GM23338 (cell line): ENCODE measurements around the gene SLC25A26. TPM values are rescaled to one million over a fixed set of nuclear protein-coding genes. Genes with fewer than 3 reads are reported as not detected.
A peak's percentile ranks its signal among the peaks of the same experiment; 100 is the strongest.

Experiments used
- ATAC-seq: fragments of 200-7000 bp; cut with Tn5 transposase; 3 replicates; pipeline ENCODE4 v1.9.1; 2020
- DNase-seq: peaks from one replicate; pipeline ENCODE4 v3.0.0-alpha.2; 2015; ENCODE audit warnings: low spot score
- H2AFZ ChIP-seq: fragments of 200-600 bp; sonication (generic); 2 replicates; pipeline ENCODE4 v1.8.0; 2016; ENCODE audit warnings: antibody characterized with exemption, mild to moderate bottlenecking, moderate library complexity
- H3F3A ChIP-seq: fragments of 200-600 bp; sonication (generic); replicated peaks from 2 replicates; pipeline ENCODE4 v1.8.0; 2017; ENCODE audit warnings: antibody characterized with exemption, mixed run types, low read depth
- H3K27ac ChIP-seq: fragments of 200-600 bp; sonication (generic); 2 replicates; pipeline ENCODE4 v1.6.1; 2016; ENCODE audit warnings: low read depth
- H3K27me3 ChIP-seq: fragments of 200-600 bp; sonication (generic); 2 replicates; pipeline ENCODE4 v1.8.0; 2016; ENCODE audit warnings: mild to moderate bottlenecking, mixed run types, moderate library complexity; ENCODE audit not compliant: insufficient read depth
- H3K36me3 ChIP-seq: fragments of 200-600 bp; sonication (generic); 2 replicates; pipeline ENCODE4 v1.8.0; 2016; ENCODE audit warnings: mild to moderate bottlenecking; ENCODE audit not compliant: insufficient read depth
- H3K4me1 ChIP-seq: fragments of 200-600 bp; sonication (generic); 2 replicates; pipeline ENCODE4 v1.8.0; 2016; ENCODE audit warnings: mild to moderate bottlenecking, moderate library complexity; ENCODE audit not compliant: insufficient read depth
- H3K4me2 ChIP-seq: fragments of 200-600 bp; sonication (generic); 2 replicates; pipeline ENCODE4 v1.7.1; 2017; ENCODE audit warnings: mixed run types
- H3K4me3 ChIP-seq: fragments of 200-600 bp; sonication (generic); 2 replicates; pipeline ENCODE4 v1.6.1; 2016; ENCODE audit warnings: mixed run types
- H3K79me2 ChIP-seq: fragments of 200-600 bp; sonication (generic); replicated peaks from 2 replicates; pipeline ENCODE4 v1.8.0; 2017; ENCODE audit warnings: mild to moderate bottlenecking; ENCODE audit not compliant: insufficient read depth
- H3K9me2 ChIP-seq: fragments of 200-600 bp; sonication (generic); 2 replicates; pipeline ENCODE4 v1.8.0; 2017; ENCODE audit not compliant: insufficient read depth
- H4K20me1 ChIP-seq: fragments of 200-600 bp; sonication (generic); replicated peaks from 2 replicates; pipeline ENCODE4 v1.8.0; 2017; ENCODE audit warnings: mild to moderate bottlenecking; ENCODE audit not compliant: insufficient read depth
- H3K27ac Mint-ChIP-seq: 2 replicates; pipeline ENCODE4 v1.8.0; 2020; ENCODE audit warnings: inconsistent platforms, mild to moderate bottlenecking, moderate library complexity, mixed read lengths
- H3K27me3 Mint-ChIP-seq: 3 replicates; pipeline ENCODE4 v1.8.0; 2022; ENCODE audit warnings: low read depth, mild to moderate bottlenecking, moderate library complexity, mixed read lengths, inconsistent platforms; ENCODE audit not compliant: insufficient read depth, poor library complexity
- H3K36me3 Mint-ChIP-seq: 3 replicates; pipeline ENCODE4 v1.8.0; 2021; ENCODE audit warnings: low read depth, mild to moderate bottlenecking, inconsistent platforms, moderate library complexity, mixed read lengths
- H3K4me1 Mint-ChIP-seq: 3 replicates; pipeline ENCODE4 v1.8.0; 2020; ENCODE audit warnings: mild to moderate bottlenecking, inconsistent platforms, mixed read lengths
- H3K4me3 Mint-ChIP-seq: 3 replicates; pipeline ENCODE4 v1.8.0; 2021; ENCODE audit warnings: moderate library complexity, mild to moderate bottlenecking, inconsistent platforms, mixed read lengths
- H3K9me3 Mint-ChIP-seq: 3 replicates; pipeline ENCODE4 v1.8.0; 2020; ENCODE audit warnings: moderate library complexity, mild to moderate bottlenecking, inconsistent platforms, mixed read lengths
- CREB1 ChIP-seq: fragments of 250-450 bp; sonication (Bioruptor Pico); IDR thresholded peaks from 2 replicates; pipeline ENCODE4 v1.5.0; 2020; ENCODE audit warnings: low read depth, mild to moderate bottlenecking, moderate library complexity
- EZH2 ChIP-seq: fragments of 200-600 bp; sonication (generic); IDR thresholded peaks from one replicate; pipeline ENCODE4 v1.8.0; 2017; ENCODE audit warnings: antibody characterized with exemption, mild to moderate bottlenecking, low read depth; ENCODE audit not compliant: unreplicated experiment
- EZH2phosphoT487 ChIP-seq: fragments of 200-600 bp; sonication (generic); IDR thresholded peaks from one replicate; pipeline ENCODE4 v1.8.1; 2018; ENCODE audit warnings: antibody characterized with exemption; ENCODE audit not compliant: unreplicated experiment
- JUNB ChIP-seq: IDR thresholded peaks from one replicate; pipeline ENCODE4 v1.6.1; 2016; ENCODE audit warnings: antibody characterized with exemption; ENCODE audit not compliant: unreplicated experiment
- NANOG ChIP-seq: IDR thresholded peaks from 2 replicates; pipeline ENCODE4 v1.6.1; 2016; ENCODE audit warnings: antibody characterized with exemption, borderline replicate concordance
- POLR2AphosphoS5 ChIP-seq: IDR thresholded peaks from 2 replicates; pipeline ENCODE4 v1.6.1; 2016; ENCODE audit warnings: antibody characterized with exemption, low read depth
- STAT1 ChIP-seq: IDR thresholded peaks from one replicate; pipeline ENCODE4 v1.6.1; 2016; ENCODE audit warnings: antibody characterized with exemption; ENCODE audit not compliant: unreplicated experiment
- ZNF114 ChIP-seq: fragments of 250-450 bp; sonication (Bioruptor Pico); IDR thresholded peaks from 2 replicates; pipeline ENCODE4 v1.5.0; 2020; ENCODE audit warnings: mild to moderate bottlenecking, moderate library complexity
- ZNF331 ChIP-seq: fragments of 250-450 bp; sonication (Bioruptor Pico); IDR thresholded peaks from 2 replicates; pipeline ENCODE4 v1.5.0; 2020; ENCODE audit warnings: low read depth, mild to moderate bottlenecking, moderate library complexity
- polyA plus RNA-seq: library from polyadenylated mRNA; unstranded; fragments of >200 nt; fragmentation: Nextera tagmentation; extraction: Ambion mirVana; gene quantifications from 2 replicates; pipeline ENCODE4 v1.2.1, GENCODE V29; 2016
- total RNA-seq: library from RNA; depleted of rRNA; stranded (reverse); fragments of >200 nt; shearing (Covaris generic); gene quantifications from 2 replicates; pipeline ENCODE4 v1.2.3, GENCODE V29; 2014
- TF ChIP-seq, protein P1 (sequence below), 2 experiments: fragments of 200-600 bp in 1 of 2; sonication (generic) in 1 of 2; conservative IDR thresholded peaks; 2 replicates each; pipeline versions ENCODE4 v1.5.1 to v1.6.1; 2016 to 2017; ENCODE audit warnings: antibody characterized with exemption in 2 of 2, low read depth in 2 of 2, mild to moderate bottlenecking in 2 of 2, moderate library complexity in 1 of 2
- TF ChIP-seq, protein P2 (sequence below): IDR thresholded peaks from one replicate; pipeline ENCODE4 v1.6.1; 2018; ENCODE audit warnings: antibody characterized with exemption; ENCODE audit not compliant: unreplicated experiment
- TF ChIP-seq, protein P3 (sequence below): IDR thresholded peaks from 2 replicates; pipeline ENCODE4 v1.6.1; 2016; ENCODE audit warnings: antibody characterized with exemption
- TF ChIP-seq, protein P4 (sequence below): fragments of 250-450 bp; sonication (Bioruptor Pico); IDR thresholded peaks from 2 replicates; pipeline ENCODE4 v1.5.0; 2020; ENCODE audit warnings: mild to moderate bottlenecking, moderate library complexity

SLC25A26 gene
- total and polyA plus RNA-seq, 2 experiments from 2014 or later, result 24.8 to 40.2 TPM

DNA sequence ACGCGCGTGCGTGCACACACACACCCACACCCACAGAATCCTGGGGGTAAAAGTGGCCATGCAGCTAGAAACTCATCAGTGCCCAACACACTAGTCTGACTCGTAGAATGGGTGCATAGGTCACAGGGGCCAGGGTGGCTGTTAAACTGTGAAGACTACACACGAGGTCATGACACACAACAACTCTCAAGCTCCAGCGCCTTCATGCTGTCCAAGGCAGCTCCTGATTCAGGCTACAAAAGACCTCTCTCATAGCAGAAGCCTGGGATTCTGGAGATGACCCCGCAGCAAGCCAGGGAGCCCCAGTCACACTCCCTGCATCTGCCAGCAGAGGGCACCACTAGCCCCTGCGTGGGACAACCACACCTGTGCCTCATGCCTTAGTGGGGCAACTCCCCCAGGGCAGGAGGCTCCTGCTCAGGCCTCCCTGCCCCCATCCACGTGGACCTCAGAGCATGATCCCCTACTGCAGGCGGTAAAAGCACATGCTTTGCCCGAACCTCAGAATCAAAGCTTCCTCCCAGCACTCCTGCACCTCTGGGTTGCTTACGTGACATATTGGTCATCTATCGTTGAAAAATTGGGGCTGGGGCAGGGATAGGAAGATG is 186.9 kb downstream of the SLC25A26 start:
- DNase-seq, result peak; percentile 79
- H4K20me1 ChIP-seq, result peaks cover 13% of the 10 kb centered on the region; the same call in 1 of the 2 replicates
- Mint-ChIP-seq H3K9me3 (no peaks in the 10 kb centered on the region; the same call in 2 of the 3 replicates), H3K27ac (peak overlapping the region; percentile 87), H3K4me3 (no peak overlapping the region), H3K36me3 (peaks cover 99% of the 10 kb centered on the region), H3K4me1 (peaks cover 63% of the 10 kb centered on the region), H3K27me3 (peaks cover 7% of the 10 kb centered on the region)
- TF ChIP-seq POLR2AphosphoS5, result no peak
- TF ChIP-seq, protein P1, sequence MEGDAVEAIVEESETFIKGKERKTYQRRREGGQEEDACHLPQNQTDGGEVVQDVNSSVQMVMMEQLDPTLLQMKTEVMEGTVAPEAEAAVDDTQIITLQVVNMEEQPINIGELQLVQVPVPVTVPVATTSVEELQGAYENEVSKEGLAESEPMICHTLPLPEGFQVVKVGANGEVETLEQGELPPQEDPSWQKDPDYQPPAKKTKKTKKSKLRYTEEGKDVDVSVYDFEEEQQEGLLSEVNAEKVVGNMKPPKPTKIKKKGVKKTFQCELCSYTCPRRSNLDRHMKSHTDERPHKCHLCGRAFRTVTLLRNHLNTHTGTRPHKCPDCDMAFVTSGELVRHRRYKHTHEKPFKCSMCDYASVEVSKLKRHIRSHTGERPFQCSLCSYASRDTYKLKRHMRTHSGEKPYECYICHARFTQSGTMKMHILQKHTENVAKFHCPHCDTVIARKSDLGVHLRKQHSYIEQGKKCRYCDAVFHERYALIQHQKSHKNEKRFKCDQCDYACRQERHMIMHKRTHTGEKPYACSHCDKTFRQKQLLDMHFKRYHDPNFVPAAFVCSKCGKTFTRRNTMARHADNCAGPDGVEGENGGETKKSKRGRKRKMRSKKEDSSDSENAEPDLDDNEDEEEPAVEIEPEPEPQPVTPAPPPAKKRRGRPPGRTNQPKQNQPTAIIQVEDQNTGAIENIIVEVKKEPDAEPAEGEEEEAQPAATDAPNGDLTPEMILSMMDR (conservative IDR thresholded peaks at IDR 0.05; ENCODE audit: low read depth in 2 of 2), result peak; percentile 88 to 95
- TF ChIP-seq STAT1, result no peak
- TF ChIP-seq ZNF331, result no peak
- TF ChIP-seq CREB1 (CRISPR knock-in tag), result peak; percentile 38; the same call in 1 of the 2 replicates
- TF ChIP-seq NANOG, result no peak
- TF ChIP-seq JUNB, result no peak
- TF ChIP-seq, protein P2, sequence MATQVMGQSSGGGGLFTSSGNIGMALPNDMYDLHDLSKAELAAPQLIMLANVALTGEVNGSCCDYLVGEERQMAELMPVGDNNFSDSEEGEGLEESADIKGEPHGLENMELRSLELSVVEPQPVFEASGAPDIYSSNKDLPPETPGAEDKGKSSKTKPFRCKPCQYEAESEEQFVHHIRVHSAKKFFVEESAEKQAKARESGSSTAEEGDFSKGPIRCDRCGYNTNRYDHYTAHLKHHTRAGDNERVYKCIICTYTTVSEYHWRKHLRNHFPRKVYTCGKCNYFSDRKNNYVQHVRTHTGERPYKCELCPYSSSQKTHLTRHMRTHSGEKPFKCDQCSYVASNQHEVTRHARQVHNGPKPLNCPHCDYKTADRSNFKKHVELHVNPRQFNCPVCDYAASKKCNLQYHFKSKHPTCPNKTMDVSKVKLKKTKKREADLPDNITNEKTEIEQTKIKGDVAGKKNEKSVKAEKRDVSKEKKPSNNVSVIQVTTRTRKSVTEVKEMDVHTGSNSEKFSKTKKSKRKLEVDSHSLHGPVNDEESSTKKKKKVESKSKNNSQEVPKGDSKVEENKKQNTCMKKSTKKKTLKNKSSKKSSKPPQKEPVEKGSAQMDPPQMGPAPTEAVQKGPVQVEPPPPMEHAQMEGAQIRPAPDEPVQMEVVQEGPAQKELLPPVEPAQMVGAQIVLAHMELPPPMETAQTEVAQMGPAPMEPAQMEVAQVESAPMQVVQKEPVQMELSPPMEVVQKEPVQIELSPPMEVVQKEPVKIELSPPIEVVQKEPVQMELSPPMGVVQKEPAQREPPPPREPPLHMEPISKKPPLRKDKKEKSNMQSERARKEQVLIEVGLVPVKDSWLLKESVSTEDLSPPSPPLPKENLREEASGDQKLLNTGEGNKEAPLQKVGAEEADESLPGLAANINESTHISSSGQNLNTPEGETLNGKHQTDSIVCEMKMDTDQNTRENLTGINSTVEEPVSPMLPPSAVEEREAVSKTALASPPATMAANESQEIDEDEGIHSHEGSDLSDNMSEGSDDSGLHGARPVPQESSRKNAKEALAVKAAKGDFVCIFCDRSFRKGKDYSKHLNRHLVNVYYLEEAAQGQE, result no peak
- TF ChIP-seq, protein P3, sequence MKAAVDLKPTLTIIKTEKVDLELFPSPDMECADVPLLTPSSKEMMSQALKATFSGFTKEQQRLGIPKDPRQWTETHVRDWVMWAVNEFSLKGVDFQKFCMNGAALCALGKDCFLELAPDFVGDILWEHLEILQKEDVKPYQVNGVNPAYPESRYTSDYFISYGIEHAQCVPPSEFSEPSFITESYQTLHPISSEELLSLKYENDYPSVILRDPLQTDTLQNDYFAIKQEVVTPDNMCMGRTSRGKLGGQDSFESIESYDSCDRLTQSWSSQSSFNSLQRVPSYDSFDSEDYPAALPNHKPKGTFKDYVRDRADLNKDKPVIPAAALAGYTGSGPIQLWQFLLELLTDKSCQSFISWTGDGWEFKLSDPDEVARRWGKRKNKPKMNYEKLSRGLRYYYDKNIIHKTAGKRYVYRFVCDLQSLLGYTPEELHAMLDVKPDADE, result no peak
- no peak for TF ChIP-seq EZH2
- no peak for TF ChIP-seq EZH2phosphoT487
- TF ChIP-seq, protein P4, sequence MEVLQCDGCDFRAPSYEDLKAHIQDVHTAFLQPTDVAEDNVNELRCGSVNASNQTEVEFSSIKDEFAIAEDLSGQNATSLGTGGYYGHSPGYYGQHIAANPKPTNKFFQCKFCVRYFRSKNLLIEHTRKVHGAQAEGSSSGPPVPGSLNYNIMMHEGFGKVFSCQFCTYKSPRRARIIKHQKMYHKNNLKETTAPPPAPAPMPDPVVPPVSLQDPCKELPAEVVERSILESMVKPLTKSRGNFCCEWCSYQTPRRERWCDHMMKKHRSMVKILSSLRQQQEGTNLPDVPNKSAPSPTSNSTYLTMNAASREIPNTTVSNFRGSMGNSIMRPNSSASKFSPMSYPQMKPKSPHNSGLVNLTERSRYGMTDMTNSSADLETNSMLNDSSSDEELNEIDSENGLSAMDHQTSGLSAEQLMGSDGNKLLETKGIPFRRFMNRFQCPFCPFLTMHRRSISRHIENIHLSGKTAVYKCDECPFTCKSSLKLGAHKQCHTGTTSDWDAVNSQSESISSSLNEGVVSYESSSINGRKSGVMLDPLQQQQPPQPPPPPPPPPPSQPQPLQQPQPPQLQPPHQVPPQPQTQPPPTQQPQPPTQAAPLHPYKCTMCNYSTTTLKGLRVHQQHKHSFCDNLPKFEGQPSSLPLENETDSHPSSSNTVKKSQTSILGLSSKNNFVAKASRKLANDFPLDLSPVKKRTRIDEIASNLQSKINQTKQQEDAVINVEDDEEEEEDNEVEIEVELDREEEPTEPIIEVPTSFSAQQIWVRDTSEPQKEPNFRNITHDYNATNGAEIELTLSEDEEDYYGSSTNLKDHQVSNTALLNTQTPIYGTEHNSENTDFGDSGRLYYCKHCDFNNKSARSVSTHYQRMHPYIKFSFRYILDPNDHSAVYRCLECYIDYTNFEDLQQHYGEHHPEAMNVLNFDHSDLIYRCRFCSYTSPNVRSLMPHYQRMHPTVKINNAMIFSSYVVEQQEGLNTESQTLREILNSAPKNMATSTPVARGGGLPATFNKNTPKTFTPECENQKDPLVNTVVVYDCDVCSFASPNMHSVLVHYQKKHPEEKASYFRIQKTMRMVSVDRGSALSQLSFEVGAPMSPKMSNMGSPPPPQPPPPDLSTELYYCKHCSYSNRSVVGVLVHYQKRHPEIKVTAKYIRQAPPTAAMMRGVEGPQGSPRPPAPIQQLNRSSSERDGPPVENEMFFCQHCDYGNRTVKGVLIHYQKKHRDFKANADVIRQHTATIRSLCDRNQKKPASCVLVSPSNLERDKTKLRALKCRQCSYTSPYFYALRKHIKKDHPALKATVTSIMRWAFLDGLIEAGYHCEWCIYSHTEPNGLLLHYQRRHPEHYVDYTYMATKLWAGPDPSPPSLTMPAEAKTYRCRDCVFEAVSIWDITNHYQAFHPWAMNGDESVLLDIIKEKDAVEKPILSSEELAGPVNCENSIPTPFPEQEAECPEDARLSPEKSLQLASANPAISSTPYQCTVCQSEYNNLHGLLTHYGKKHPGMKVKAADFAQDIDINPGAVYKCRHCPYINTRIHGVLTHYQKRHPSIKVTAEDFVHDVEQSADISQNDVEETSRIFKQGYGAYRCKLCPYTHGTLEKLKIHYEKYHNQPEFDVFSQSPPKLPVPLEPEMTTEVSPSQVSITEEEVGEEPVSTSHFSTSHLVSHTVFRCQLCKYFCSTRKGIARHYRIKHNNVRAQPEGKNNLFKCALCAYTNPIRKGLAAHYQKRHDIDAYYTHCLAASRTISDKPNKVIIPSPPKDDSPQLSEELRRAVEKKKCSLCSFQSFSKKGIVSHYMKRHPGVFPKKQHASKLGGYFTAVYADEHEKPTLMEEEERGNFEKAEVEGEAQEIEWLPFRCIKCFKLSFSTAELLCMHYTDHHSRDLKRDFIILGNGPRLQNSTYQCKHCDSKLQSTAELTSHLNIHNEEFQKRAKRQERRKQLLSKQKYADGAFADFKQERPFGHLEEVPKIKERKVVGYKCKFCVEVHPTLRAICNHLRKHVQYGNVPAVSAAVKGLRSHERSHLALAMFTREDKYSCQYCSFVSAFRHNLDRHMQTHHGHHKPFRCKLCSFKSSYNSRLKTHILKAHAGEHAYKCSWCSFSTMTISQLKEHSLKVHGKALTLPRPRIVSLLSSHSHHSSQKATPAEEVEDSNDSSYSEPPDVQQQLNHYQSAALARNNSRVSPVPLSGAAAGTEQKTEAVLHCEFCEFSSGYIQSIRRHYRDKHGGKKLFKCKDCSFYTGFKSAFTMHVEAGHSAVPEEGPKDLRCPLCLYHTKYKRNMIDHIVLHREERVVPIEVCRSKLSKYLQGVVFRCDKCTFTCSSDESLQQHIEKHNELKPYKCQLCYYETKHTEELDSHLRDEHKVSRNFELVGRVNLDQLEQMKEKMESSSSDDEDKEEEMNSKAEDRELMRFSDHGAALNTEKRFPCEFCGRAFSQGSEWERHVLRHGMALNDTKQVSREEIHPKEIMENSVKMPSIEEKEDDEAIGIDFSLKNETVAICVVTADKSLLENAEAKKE (CRISPR knock-in tag), result no peak
- TF ChIP-seq ZNF114 (CRISPR knock-in tag), result no peak
- H3K9me2 ChIP-seq, result no peaks in the 10 kb centered on the region
- peaks cover 20% of the 10 kb centered on the region for H3K4me1 ChIP-seq
- peak; percentile 86 for ATAC-seq
- H2AFZ ChIP-seq, result no peak overlapping the region
- no peaks in the 10 kb centered on the region for H3K27me3 ChIP-seq
- no peak overlapping the region for H3K4me2 ChIP-seq
- H3K4me3 ChIP-seq, result no peak overlapping the region
- H3K27ac ChIP-seq, result 0 out of 2 replicates have a peak overlapping the region, but pooled peaks have one; percentile 59
- peaks cover 36% of the 10 kb centered on the region for H3K36me3 ChIP-seq
- peaks cover 28% of the 10 kb centered on the region for H3K79me2 ChIP-seq
- H3F3A ChIP-seq, result 0 out of 2 replicates have a peak, but pooled peaks cover 4% of the 10 kb centered on the region
